ENCODE results near the gene NAV1.

The NAV1 gene

GRCh38 chr1:201559679-201560162 is 20.8 kb downstream of the NAV1 start:
- WGBS (ENCODE audit: insufficient coverage): 11% methylated on average over 3 of the region's 13 CpGs
- Histone ChIP-seq H3K4me1 (ENCODE audit: control extremely low read depth in 1 of 4, control insufficient read depth in 4 of 4, insufficient read depth in 4 of 4, low read length in 3 of 4) (peaks cover 3 to 45% (median 34%) of the 10 kb centered on the region in 4 experiments), H3K36me3 (ENCODE audit: control insufficient read depth in 4 of 4, insufficient read depth in 4 of 4, low read length in 3 of 4) (no peaks in the 10 kb centered on the region), H3K27ac (ENCODE audit: insufficient read depth in 1 of 2, low read depth in 1 of 2, low read length in 2 of 2, poor library complexity in 1 of 2, severe bottlenecking in 2 of 2) (no peak overlapping the region), H3K27me3 (replicated peaks in 2 of 5; ENCODE audit: control insufficient read depth in 4 of 5, insufficient read depth in 5 of 5, low read length in 4 of 5) (no peaks in the 10 kb centered on the region), H3K4me3 (ENCODE audit: control insufficient read depth in 1 of 7, extremely low read depth in 1 of 7, insufficient read depth in 4 of 7, low read depth in 2 of 7, low read length in 6 of 7) (no peak overlapping the region), H3K9me3 (ENCODE audit: control extremely low read depth in 1 of 5, control insufficient read depth in 4 of 5, insufficient read depth in 2 of 5, low read depth in 1 of 5, low read length in 4 of 5) (no peaks in the 10 kb centered on the region)
- CTCF ChIA-PET: interaction anchor here (0.7 to 8.7 kb wide), 31 partner anchors 9 to 249 kb away, joined by 3 to 197 read pairs (median 5); no protein-coding TSS in a partner anchor
- peak; percentile 84 to 91 (median 89) for DNase-seq
- POLR2A ChIA-PET: no interaction called here

GRCh38 chr1:201560328-201561194 is 21.6 kb downstream of the NAV1 start:
- Histone ChIP-seq H3K27me3 (replicated peaks in 2 of 5; ENCODE audit: control insufficient read depth in 4 of 5, insufficient read depth in 5 of 5, low read length in 4 of 5) (no peaks in the 10 kb centered on the region), H3K4me3 (ENCODE audit: control insufficient read depth in 1 of 7, extremely low read depth in 1 of 7, insufficient read depth in 4 of 7, low read depth in 2 of 7, low read length in 6 of 7) (no peak overlapping the region), H3K27ac (ENCODE audit: insufficient read depth in 1 of 2, low read depth in 1 of 2, low read length in 2 of 2, poor library complexity in 1 of 2, severe bottlenecking in 2 of 2) (no peak overlapping the region), H3K36me3 (ENCODE audit: control insufficient read depth in 4 of 4, insufficient read depth in 4 of 4, low read length in 3 of 4) (no peaks in the 10 kb centered on the region), H3K4me1 (ENCODE audit: control extremely low read depth in 1 of 4, control insufficient read depth in 4 of 4, insufficient read depth in 4 of 4, low read length in 3 of 4) (peaks cover 0 to 37% (median 26%) of the 10 kb centered on the region in 4 experiments), H3K9me3 (ENCODE audit: control extremely low read depth in 1 of 5, control insufficient read depth in 4 of 5, insufficient read depth in 2 of 5, low read depth in 1 of 5, low read length in 4 of 5) (no peaks in the 10 kb centered on the region)
- DNase-seq: no peak
- ChIA-PET CTCF (interaction anchor here (0.7 to 8.7 kb wide), 31 partner anchors 9 to 248 kb away, joined by 3 to 197 read pairs (median 4); no protein-coding TSS in a partner anchor), POLR2A (no interaction called here)
- WGBS (ENCODE audit: insufficient coverage): 98% methylated on average over 8 of the region's 9 CpGs

GRCh38 chr1:201561195-201561564 is 22.3 kb downstream of the NAV1 start:
- no peak for DNase-seq
- Histone ChIP-seq H3K4me1 (ENCODE audit: control extremely low read depth in 1 of 4, control insufficient read depth in 4 of 4, insufficient read depth in 4 of 4, low read length in 3 of 4) (peaks cover 0 to 30% (median 21%) of the 10 kb centered on the region in 4 experiments), H3K4me3 (ENCODE audit: control insufficient read depth in 1 of 7, extremely low read depth in 1 of 7, insufficient read depth in 4 of 7, low read depth in 2 of 7, low read length in 6 of 7) (no peak overlapping the region), H3K27ac (ENCODE audit: insufficient read depth in 1 of 2, low read depth in 1 of 2, low read length in 2 of 2, poor library complexity in 1 of 2, severe bottlenecking in 2 of 2) (no peak overlapping the region), H3K27me3 (replicated peaks in 2 of 5; ENCODE audit: control insufficient read depth in 4 of 5, insufficient read depth in 5 of 5, low read length in 4 of 5) (no peaks in the 10 kb centered on the region), H3K36me3 (ENCODE audit: control insufficient read depth in 4 of 4, insufficient read depth in 4 of 4, low read length in 3 of 4) (no peaks in the 10 kb centered on the region), H3K9me3 (ENCODE audit: control extremely low read depth in 1 of 5, control insufficient read depth in 4 of 5, insufficient read depth in 2 of 5, low read depth in 1 of 5, low read length in 4 of 5) (no peaks in the 10 kb centered on the region)
- CTCF ChIA-PET: interaction anchor here (0.8 to 8.7 kb wide), 18 partner anchors 9 to 232 kb away, joined by 3 to 197 read pairs (median 5); no protein-coding TSS in a partner anchor
- WGBS (ENCODE audit: insufficient coverage): 17% methylated on average over 1 of the region's 3 CpGs
- POLR2A ChIA-PET: no interaction called here

- Histone ChIP-seq H3K27ac (ENCODE audit: insufficient read depth in 1 of 2, low read depth in 1 of 2, low read length in 2 of 2, poor library complexity in 1 of 2, severe bottlenecking in 2 of 2) (no peak overlapping the region), H3K4me1 (ENCODE audit: control extremely low read depth in 1 of 4, control insufficient read depth in 4 of 4, insufficient read depth in 4 of 4, low read length in 3 of 4) (peaks cover 0 to 28% (median 18%) of the 10 kb centered on the region in 4 experiments), H3K4me3 (ENCODE audit: control insufficient read depth in 1 of 7, extremely low read depth in 1 of 7, insufficient read depth in 4 of 7, low read depth in 2 of 7, low read length in 6 of 7) (no peak overlapping the region), H3K27me3 (replicated peaks in 2 of 5; ENCODE audit: control insufficient read depth in 4 of 5, insufficient read depth in 5 of 5, low read length in 4 of 5) (no peaks in the 10 kb centered on the region), H3K9me3 (ENCODE audit: control extremely low read depth in 1 of 5, control insufficient read depth in 4 of 5, insufficient read depth in 2 of 5, low read depth in 1 of 5, low read length in 4 of 5) (no peaks in the 10 kb centered on the region), H3K36me3 (ENCODE audit: control insufficient read depth in 4 of 4, insufficient read depth in 4 of 4, low read length in 3 of 4) (no peaks in the 10 kb centered on the region)
- POLR2A ChIA-PET: no interaction called here
- no peak for DNase-seq
- CTCF ChIA-PET: interaction anchor here (0.8 to 8.7 kb wide), 15 partner anchors 8 to 232 kb away, joined by 3 to 197 read pairs (median 5); no protein-coding TSS in a partner anchor
These were observed 22.7 kb downstream of the NAV1 start for GRCh38 chr1:201561601-201562000.

- Histone ChIP-seq H3K27ac (ENCODE audit: insufficient read depth in 1 of 2, low read depth in 1 of 2, low read length in 2 of 2, poor library complexity in 1 of 2, severe bottlenecking in 2 of 2) (no peak overlapping the region), H3K36me3 (ENCODE audit: control insufficient read depth in 4 of 4, insufficient read depth in 4 of 4, low read length in 3 of 4) (no peaks in the 10 kb centered on the region), H3K4me1 (ENCODE audit: control extremely low read depth in 1 of 4, control insufficient read depth in 4 of 4, insufficient read depth in 4 of 4, low read length in 3 of 4) (peaks cover 0 to 28% (median 13%) of the 10 kb centered on the region in 4 experiments), H3K4me3 (ENCODE audit: control insufficient read depth in 1 of 7, extremely low read depth in 1 of 7, insufficient read depth in 4 of 7, low read depth in 2 of 7, low read length in 6 of 7) (no peak overlapping the region), H3K9me3 (ENCODE audit: control extremely low read depth in 1 of 5, control insufficient read depth in 4 of 5, insufficient read depth in 2 of 5, low read depth in 1 of 5, low read length in 4 of 5) (no peaks in the 10 kb centered on the region), H3K27me3 (replicated peaks in 2 of 5; ENCODE audit: control insufficient read depth in 4 of 5, insufficient read depth in 5 of 5, low read length in 4 of 5) (no peaks in the 10 kb centered on the region)
- ChIA-PET CTCF (interaction anchor here (0.7 to 8.7 kb wide), 6 partner anchors 8 to 231 kb away, joined by 3 to 197 read pairs (median 49); no protein-coding TSS in a partner anchor), POLR2A (interaction anchor here (0.6 kb wide), 1 partner anchor 233 kb away, joined by 3 read pairs; no protein-coding TSS in a partner anchor)
- DNase-seq: no peak
- 100% methylated on average over 1 of the region's 4 CpGs for WGBS (ENCODE audit: insufficient coverage)
These were observed 23.3 kb downstream of the NAV1 start for GRCh38 chr1:201562257-201562656.

GRCh38 chr1:201562659-201563405 is 23.9 kb downstream of the NAV1 start:
- ChIA-PET POLR2A (interaction anchor here (0.6 kb wide), 1 partner anchor 232 kb away, joined by 3 read pairs; no protein-coding TSS in a partner anchor), CTCF (interaction anchor here (0.7 to 8.7 kb wide), 6 partner anchors 7 to 231 kb away, joined by 3 to 197 read pairs (median 49); no protein-coding TSS in a partner anchor)
- WGBS (ENCODE audit: insufficient coverage): 85% methylated on average over 15 of the region's 18 CpGs
- H3K4me1 ChIP-seq (ENCODE audit: control extremely low read depth in 1 of 4, control insufficient read depth in 4 of 4, insufficient read depth in 4 of 4, low read length in 3 of 4): peaks cover 0 to 29% (median 12%) of the 10 kb centered on the region in 4 experiments
- H3K27me3 ChIP-seq (replicated peaks in 2 of 5; ENCODE audit: control insufficient read depth in 4 of 5, insufficient read depth in 5 of 5, low read length in 4 of 5): no peaks in the 10 kb centered on the region
- no peaks in the 10 kb centered on the region for H3K36me3 ChIP-seq (ENCODE audit: control insufficient read depth in 4 of 4, insufficient read depth in 4 of 4, low read length in 3 of 4)
- no peak overlapping the region for H3K27ac ChIP-seq (ENCODE audit: insufficient read depth in 1 of 2, low read depth in 1 of 2, low read length in 2 of 2, poor library complexity in 1 of 2, severe bottlenecking in 2 of 2)
- H3K4me3 ChIP-seq (ENCODE audit: control insufficient read depth in 1 of 7, extremely low read depth in 1 of 7, insufficient read depth in 4 of 7, low read depth in 2 of 7, low read length in 6 of 7): no peak overlapping the region
- H3K9me3 ChIP-seq (ENCODE audit: control extremely low read depth in 1 of 5, control insufficient read depth in 4 of 5, insufficient read depth in 2 of 5, low read depth in 1 of 5, low read length in 4 of 5): no peaks in the 10 kb centered on the region
- no peak for DNase-seq
